ENCODE data around the gene GINS3.
"Not testable (repeated sequence)": the region's sequence is repeated elsewhere in the genome, so short reads cannot be mapped to it uniquely, and the experiment has no call there.

The GINS3 gene

GRCh38 chr16:58409316-58409973 lies 17.2 kb downstream of the GINS3 start:
- H3K4me3 ChIP-seq (ENCODE audit: low read depth, low read length): no peak overlapping the region
- DNase-seq (ENCODE audit: low read depth): no peak
- TF ChIP-seq CTCF (IDR thresholded peaks at IDR 0.05; ENCODE audit: control insufficient read depth, extremely low read depth, insufficient read depth): no peak

GRCh38 chr16:58411336-58411735 lies 19.1 kb downstream of the GINS3 start:
- H3K4me3 ChIP-seq (ENCODE audit: low read depth, low read length): no peak overlapping the region
- no peak for TF ChIP-seq CTCF (IDR thresholded peaks at IDR 0.05; ENCODE audit: control insufficient read depth, extremely low read depth, insufficient read depth)
- DNase-seq (ENCODE audit: low read depth): no peak

- no peak for DNase-seq (ENCODE audit: low read depth)
- H3K4me3 ChIP-seq (ENCODE audit: low read depth, low read length): no peak overlapping the region
Observed at GRCh38 chr16:58411736-58412614, 19.7 kb downstream of the GINS3 start.

GRCh38 chr16:58412615-58412970 lies 20.3 kb downstream of the GINS3 start:
- H3K4me3 ChIP-seq (ENCODE audit: low read depth, low read length); DNase-seq (ENCODE audit: low read depth): not testable (repeated sequence)

More at GRCh38 chr16:58411736-58412614, 19.7 kb downstream of the GINS3 start:
- no peak for TF ChIP-seq CTCF (IDR thresholded peaks at IDR 0.05; ENCODE audit: control insufficient read depth, extremely low read depth, insufficient read depth)

GRCh38 chr16:58413359-58413758 lies 21.1 kb downstream of the GINS3 start:
- no peak for TF ChIP-seq CTCF (IDR thresholded peaks at IDR 0.05; ENCODE audit: control insufficient read depth, extremely low read depth, insufficient read depth)
- H3K4me3 ChIP-seq (ENCODE audit: low read depth, low read length): no peak overlapping the region
- DNase-seq (ENCODE audit: low read depth): no peak

GRCh38 chr16:58415003-58415402 lies 22.7 kb downstream of the GINS3 start:
- TF ChIP-seq CTCF (IDR thresholded peaks at IDR 0.05; ENCODE audit: control insufficient read depth, extremely low read depth, insufficient read depth): no peak
- no peak for DNase-seq (ENCODE audit: low read depth)
- H3K4me3 ChIP-seq (ENCODE audit: low read depth, low read length): no peak overlapping the region

GRCh38 chr16:58415961-58416360 lies 23.7 kb downstream of the GINS3 start:
- not testable (repeated sequence) for H3K4me3 ChIP-seq (ENCODE audit: low read depth, low read length); DNase-seq (ENCODE audit: low read depth)

- no peak for TF ChIP-seq CTCF (IDR thresholded peaks at IDR 0.05; ENCODE audit: control insufficient read depth, extremely low read depth, insufficient read depth)
- no peak overlapping the region for H3K4me3 ChIP-seq (ENCODE audit: low read depth, low read length)
- no peak for DNase-seq (ENCODE audit: low read depth)
Observed at GRCh38 chr16:58417035-58417434, 24.8 kb downstream of the GINS3 start.
